GM06990 (cell line): ENCODE results near the gene ZNF618.

ENCODE experiments used
- DNase-seq: peaks from one replicate; pipeline ENCODE4 v3.0.0-alpha.2; 2011; ENCODE audit not compliant: insufficient read length; ENCODE audit errors: extremely low read depth
- H3K27me3 ChIP-seq: replicated peaks from 2 replicates; pipeline ENCODE4 v1.6.0; 2011; ENCODE audit warnings: low read length; ENCODE audit not compliant: control insufficient read depth, insufficient read depth
- H3K36me3 ChIP-seq: 2 replicates; pipeline ENCODE4 v1.5.1; 2011; ENCODE audit warnings: low read length; ENCODE audit not compliant: control insufficient read depth, insufficient read depth
- H3K4me3 ChIP-seq: replicated peaks from 2 replicates; pipeline ENCODE4 v1.5.1; 2011; ENCODE audit warnings: low read depth, mild to moderate bottlenecking, control low read depth, low read length
- TF ChIP-seq, protein P1 (sequence below): IDR thresholded peaks from 2 replicates; pipeline ENCODE4 v1.5.1; 2011; ENCODE audit warnings: low read length, control low read depth, mild to moderate bottlenecking, inconsistent platforms; ENCODE audit not compliant: insufficient read depth, poor library complexity, severe bottlenecking

The ZNF618 gene

DNA sequence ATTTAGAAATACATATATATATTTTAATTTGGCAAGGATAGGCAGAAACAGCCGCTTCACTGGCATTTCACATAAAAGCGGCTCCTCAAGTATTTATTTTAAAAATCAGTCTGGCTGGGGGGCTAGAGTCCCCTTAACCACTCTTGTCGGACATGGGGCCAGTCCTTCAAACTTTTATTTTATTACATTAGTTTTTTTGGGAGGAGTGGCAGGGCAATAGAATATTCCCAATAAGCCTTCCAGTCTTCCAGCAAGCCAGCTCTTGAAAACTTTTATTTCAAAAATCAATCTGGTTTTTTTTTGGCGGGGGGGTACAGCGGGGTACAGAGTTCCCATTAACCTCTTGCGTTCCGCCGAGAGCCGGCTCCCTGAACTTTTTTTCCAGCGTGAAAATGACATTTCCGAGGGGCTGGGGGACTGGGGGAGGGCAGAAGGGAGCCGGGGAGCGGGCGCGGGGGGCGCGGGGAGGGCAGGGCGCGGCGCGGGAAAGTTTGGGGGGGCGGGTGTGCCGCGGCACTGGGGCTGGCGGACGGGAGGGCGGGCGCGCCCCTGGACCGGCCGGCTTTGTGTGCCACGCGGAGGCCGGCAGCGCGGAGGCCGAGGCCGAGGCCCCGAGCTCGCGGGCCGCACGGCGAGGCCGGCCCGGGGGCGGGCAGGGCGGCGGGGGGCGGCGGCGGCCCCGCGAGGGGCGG is 504 bp upstream of the ZNF618 start:
- H3K27me3 ChIP-seq = no peaks in the 10 kb centered on the region; the same call in 1 of the 2 replicates
- no peaks in the 10 kb centered on the region for H3K36me3 ChIP-seq
- no peak overlapping the region for H3K4me3 ChIP-seq
- DNase-seq = no peak
- TF ChIP-seq, protein P1, sequence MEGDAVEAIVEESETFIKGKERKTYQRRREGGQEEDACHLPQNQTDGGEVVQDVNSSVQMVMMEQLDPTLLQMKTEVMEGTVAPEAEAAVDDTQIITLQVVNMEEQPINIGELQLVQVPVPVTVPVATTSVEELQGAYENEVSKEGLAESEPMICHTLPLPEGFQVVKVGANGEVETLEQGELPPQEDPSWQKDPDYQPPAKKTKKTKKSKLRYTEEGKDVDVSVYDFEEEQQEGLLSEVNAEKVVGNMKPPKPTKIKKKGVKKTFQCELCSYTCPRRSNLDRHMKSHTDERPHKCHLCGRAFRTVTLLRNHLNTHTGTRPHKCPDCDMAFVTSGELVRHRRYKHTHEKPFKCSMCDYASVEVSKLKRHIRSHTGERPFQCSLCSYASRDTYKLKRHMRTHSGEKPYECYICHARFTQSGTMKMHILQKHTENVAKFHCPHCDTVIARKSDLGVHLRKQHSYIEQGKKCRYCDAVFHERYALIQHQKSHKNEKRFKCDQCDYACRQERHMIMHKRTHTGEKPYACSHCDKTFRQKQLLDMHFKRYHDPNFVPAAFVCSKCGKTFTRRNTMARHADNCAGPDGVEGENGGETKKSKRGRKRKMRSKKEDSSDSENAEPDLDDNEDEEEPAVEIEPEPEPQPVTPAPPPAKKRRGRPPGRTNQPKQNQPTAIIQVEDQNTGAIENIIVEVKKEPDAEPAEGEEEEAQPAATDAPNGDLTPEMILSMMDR = no peak

DNA sequence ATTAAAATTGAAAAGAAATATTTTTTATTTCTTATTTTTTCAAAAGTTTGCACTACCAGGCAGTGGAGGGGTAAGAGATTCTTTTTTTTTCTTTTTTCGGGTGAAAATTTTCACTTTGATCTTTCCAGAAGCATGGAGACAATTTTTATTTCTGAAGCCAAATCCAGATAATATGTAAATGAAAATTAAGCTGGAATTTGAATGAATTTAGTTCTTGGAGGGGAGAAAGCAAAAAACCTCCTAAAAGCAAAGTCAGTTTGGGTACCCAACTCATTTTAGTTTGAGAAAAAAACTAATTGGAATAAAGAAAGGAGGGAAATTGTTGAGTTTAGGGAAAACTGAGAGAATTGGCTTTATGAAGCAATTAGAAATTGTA is 872 bp downstream of the ZNF618 start:
- no peak for DNase-seq
- Histone ChIP-seq H3K27me3 (no peaks in the 10 kb centered on the region; the same call in 1 of the 2 replicates), H3K4me3 (no peak overlapping the region), H3K36me3 (no peaks in the 10 kb centered on the region)
- TF ChIP-seq, protein P1 = no peak

DNA sequence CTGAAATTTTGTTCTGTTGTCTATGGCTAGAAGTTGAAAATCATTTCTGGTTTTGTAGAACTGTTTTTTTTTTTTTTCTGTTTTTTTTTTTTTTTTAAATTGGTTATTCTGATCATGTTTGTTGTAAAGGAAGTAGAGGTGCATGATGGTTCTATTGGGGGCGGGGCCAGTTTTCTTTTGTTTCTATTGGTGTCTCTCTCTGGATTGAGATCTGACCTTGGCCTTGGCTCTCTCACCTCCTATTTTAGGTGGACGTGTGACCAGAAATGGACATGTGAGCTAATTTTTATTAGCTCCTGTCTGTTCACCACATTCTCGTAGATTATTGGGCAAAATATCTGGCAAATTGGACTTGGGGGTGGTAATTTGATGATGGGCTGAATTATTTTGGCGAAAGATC is 3.2 kb downstream of the ZNF618 start:
- TF ChIP-seq, protein P1 = no peak

DNA sequence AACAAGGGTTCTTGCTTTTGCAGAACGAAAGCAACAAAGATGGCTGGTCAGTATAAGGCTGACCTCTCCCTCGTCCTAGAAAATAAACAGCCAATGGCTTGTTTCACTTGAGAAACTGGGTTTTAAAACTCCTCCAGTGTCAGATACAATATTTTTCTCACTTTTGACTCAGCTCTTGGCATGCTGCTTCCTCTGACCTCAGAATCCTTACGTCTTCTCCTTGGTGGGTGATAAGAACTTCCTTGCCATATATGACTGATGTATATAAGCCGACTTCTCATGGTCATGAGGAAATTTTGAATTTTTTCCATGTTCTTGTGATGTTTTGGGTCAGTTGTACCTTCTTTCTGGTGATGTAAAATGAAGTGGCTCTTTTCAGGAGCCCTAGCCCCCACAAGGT is 3.8 kb downstream of the ZNF618 start:
- Histone ChIP-seq H3K27me3 (no peaks in the 10 kb centered on the region; the same call in 1 of the 2 replicates), H3K4me3 (no peak overlapping the region), H3K36me3 (no peaks in the 10 kb centered on the region)
- TF ChIP-seq, protein P1 = no peak
- DNase-seq = no peak

More for the DNA sequence above, 3.2 kb downstream of the ZNF618 start:
- no peak for DNase-seq
- no peak overlapping the region for H3K4me3 ChIP-seq
- no peaks in the 10 kb centered on the region for H3K36me3 ChIP-seq
- H3K27me3 ChIP-seq = no peaks in the 10 kb centered on the region; the same call in 1 of the 2 replicates

DNA sequence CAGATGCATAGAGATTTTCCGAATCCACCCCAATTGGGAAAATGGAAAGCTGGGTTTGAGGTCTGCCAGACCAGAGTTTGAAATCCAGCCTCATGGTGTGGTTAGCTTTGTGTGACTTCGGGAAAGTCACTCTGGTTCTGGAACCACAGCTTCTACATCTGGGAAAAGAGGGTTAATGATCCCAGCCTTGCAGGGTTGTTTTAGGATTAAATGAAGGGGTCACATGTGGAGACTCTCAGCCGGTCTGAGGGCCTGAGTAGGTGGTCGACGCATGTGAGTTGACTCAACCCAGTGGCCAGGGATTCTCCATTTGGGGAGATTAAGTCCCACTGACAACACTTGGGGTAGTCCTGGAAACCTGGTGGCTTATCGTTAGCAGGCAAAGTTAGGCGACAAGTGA is 6.1 kb downstream of the ZNF618 start:
- TF ChIP-seq, protein P1 = no peak
- H3K4me3 ChIP-seq = no peak overlapping the region
- H3K27me3 ChIP-seq = no peaks in the 10 kb centered on the region
- no peak for DNase-seq
- no peaks in the 10 kb centered on the region for H3K36me3 ChIP-seq
